ENCODE data around the gene CDON. TPM values are rescaled to one million over a fixed set of nuclear protein-coding genes. Genes with fewer than 3 reads are reported as not detected.

CDON gene
- total and polyA plus RNA-seq, 8 donors, result 0.80 to 10.7 (median 2.9) TPM

DNA sequence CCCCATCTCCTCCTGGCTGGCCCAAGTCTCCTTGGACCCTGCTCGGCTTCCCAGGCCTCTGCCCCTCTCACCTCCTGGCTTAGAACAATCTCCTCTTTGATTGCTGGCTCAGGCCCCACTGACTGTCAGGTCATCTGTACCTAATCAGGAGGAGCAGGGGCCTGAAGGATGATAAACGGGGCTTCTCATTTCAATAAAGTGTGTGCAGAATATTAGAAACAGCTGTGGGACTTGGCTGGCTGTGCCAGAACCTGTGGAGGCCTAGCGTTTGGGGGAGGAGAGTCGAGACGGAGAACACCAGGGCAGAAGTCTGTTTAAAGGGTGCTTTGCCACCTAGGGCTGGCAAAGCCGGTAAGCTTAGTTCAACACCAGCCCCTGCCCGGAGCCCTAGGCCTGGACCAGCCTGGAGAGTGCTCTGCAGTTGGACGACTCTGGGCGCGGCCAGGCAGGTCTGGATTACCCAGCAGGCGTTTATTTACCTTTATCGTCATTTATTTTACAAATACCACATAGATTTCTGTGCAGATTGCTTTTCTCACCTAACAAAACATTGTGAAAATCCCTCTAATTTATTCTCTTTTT lies 127.0 kb downstream of the CDON start:
- ATAC-seq (no peak), DNase-seq (no peak), FAIRE-seq (no peak)
- no peak overlapping the region for H3K27ac ChIP-seq
- peaks cover 0 to 7% (median 0%) of the 10 kb centered on the region in 4 donors for H3K27me3 ChIP-seq
- intact Hi-C loops (cut with DNase I), result loop anchor here in 1 of 3 donors (5.0 kb wide), 1 partner anchor 252 kb away; no protein-coding TSS in a partner anchor
- no peak overlapping the region for H3K4me3 ChIP-seq
- no peak for TF ChIP-seq CTCF (IDR thresholded peaks at IDR 0.05)
- no peaks in the 10 kb centered on the region for H3K36me3 ChIP-seq
- no peaks in the 10 kb centered on the region for H3K9me3 ChIP-seq
- WGBS, 2 donors, result 78 to 79% methylated on average over 12 of the region's 12 CpGs
- H3K4me1 ChIP-seq, result no peaks in the 10 kb centered on the region

GRCh38 chr11:125935056-125935455 lies 127.6 kb downstream of the CDON start:
- Histone ChIP-seq H3K36me3 (no peaks in the 10 kb centered on the region), H3K27ac (no peak overlapping the region), H3K4me3 (no peak overlapping the region), H3K27me3 (peaks cover 0 to 7% (median 0%) of the 10 kb centered on the region in 4 donors), H3K4me1 (no peaks in the 10 kb centered on the region), H3K9me3 (no peaks in the 10 kb centered on the region)
- no peak for TF ChIP-seq CTCF (IDR thresholded peaks at IDR 0.05)
- WGBS, 2 donors, result 94% methylated on average over 2 of the region's 2 CpGs
- no peak for FAIRE-seq
- intact Hi-C loops (cut with DNase I), result loop anchor here in 1 of 3 donors (5.0 kb wide), 1 partner anchor 252 kb away; no protein-coding TSS in a partner anchor
- no peak for ATAC-seq
- no peak for DNase-seq

GRCh38 chr11:125934473-125934872 lies 128.2 kb downstream of the CDON start:
- Histone ChIP-seq H3K27ac (no peak overlapping the region), H3K9me3 (no peaks in the 10 kb centered on the region), H3K4me1 (no peaks in the 10 kb centered on the region), H3K36me3 (no peaks in the 10 kb centered on the region), H3K4me3 (no peak overlapping the region), H3K27me3 (peaks cover 0 to 7% (median 0%) of the 10 kb centered on the region in 4 donors)
- no peak for DNase-seq
- no peak for ATAC-seq
- intact Hi-C loops (cut with DNase I), result no loop called here
- FAIRE-seq, result no peak
- 62 to 72% methylated on average over 8 of the region's 8 CpGs for WGBS, 2 donors
- TF ChIP-seq CTCF (IDR thresholded peaks at IDR 0.05), result no peak

DNA sequence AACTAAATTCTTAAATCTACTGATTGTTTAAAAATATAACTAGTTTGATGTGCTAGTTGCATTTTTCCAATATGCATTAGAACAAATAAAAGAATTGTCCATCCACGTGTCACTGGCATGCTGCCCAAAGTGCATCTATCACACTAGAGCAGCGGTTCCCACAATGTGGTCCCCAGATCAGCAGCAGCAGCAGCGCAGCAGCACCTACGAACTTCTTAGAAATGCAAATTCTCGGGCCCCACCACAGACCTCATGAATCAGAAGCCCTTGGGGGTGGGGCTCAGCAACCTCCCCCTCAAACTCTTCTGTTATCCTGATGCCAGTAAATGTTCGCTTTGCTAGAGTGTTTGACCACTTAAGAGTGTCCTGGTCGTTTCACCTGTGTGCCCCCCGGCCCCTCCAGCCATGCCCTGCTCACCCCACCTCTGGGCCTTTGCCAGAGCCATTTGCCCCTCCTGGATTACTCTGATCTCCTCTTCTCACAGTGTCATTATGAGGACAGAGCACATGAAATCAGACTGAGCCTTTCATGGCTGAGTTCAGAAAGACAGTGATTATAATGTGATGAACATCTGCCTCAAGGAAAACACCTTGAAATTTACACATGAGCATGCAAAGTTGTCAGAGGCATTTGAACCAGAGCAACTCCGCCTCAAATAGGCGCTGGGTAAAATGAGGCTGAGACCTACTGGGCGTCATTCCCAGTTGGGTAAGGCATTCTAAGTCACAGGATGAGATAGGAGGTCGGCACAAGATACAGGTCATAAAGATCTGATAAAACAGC lies 129.4 kb downstream of the CDON start:
- H3K4me3 ChIP-seq, result no peak overlapping the region
- H3K27me3 ChIP-seq, result peaks cover 0 to 7% (median 0%) of the 10 kb centered on the region in 4 donors
- no peak overlapping the region for H3K27ac ChIP-seq
- DNase-seq (no peak), ATAC-seq (no peak), FAIRE-seq (no peak)
- 59 to 64% methylated on average over 12 of the region's 12 CpGs for WGBS, 2 donors
- TF ChIP-seq CTCF (IDR thresholded peaks at IDR 0.05), result no peak
- no peaks in the 10 kb centered on the region for H3K4me1 ChIP-seq
- H3K36me3 ChIP-seq, result no peaks in the 10 kb centered on the region
- intact Hi-C loops (cut with DNase I), result no loop called here
- no peaks in the 10 kb centered on the region for H3K9me3 ChIP-seq

DNA sequence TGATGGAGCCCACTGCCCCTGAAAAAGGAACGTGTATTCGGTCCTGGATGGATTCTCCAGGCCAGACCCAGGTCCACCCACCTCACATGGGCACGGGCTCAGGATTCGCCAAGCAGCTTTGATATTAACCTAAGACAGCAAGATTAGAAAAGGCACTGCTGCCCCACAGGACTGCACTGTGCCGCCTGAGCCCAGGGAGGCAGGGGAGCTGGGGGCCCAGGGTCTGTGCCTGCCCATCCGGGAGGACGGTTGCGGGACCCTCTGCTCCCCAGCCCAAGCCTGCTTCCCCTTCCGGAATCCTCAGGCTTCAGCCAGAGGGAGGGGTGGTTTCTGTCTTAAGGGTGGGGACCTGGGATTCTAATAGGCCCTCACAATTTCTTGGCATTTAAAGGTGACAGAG lies 130.4 kb downstream of the CDON start:
- no peaks in the 10 kb centered on the region for H3K9me3 ChIP-seq
- intact Hi-C loops (cut with DNase I), result no loop called here
- ATAC-seq (no peak), FAIRE-seq (no peak), DNase-seq (no peak)
- H3K36me3 ChIP-seq, result no peaks in the 10 kb centered on the region
- 58 to 85% methylated on average over 9 of the region's 9 CpGs for WGBS, 2 donors
- H3K4me3 ChIP-seq, result no peak overlapping the region
- no peak for TF ChIP-seq CTCF (IDR thresholded peaks at IDR 0.05)
- H3K4me1 ChIP-seq, result no peaks in the 10 kb centered on the region
- H3K27me3 ChIP-seq, result peaks cover 0 to 7% (median 0%) of the 10 kb centered on the region in 4 donors
- no peak overlapping the region for H3K27ac ChIP-seq
